OCI-LY1 (cell line): ENCODE measurements around the gene PLEKHG3.

Source experiments
- H2AFZ ChIP-seq: fragments of 200-600 bp; sonication (generic), shearing (Covaris generic); 2 replicates; pipeline ENCODE4 v1.6.0; 2014; ENCODE audit warnings: antibody characterized with exemption, mild to moderate bottlenecking, low read length
- H3F3A ChIP-seq: fragments of 200-600 bp; sonication (generic), shearing (Covaris generic); 2 replicates; pipeline ENCODE4 v1.6.0; 2014; ENCODE audit warnings: mild to moderate bottlenecking, antibody characterized with exemption, low read length, moderate library complexity; ENCODE audit not compliant: insufficient read depth
- H3K27ac ChIP-seq: fragments of 200-600 bp; sonication (generic); 2 replicates; pipeline ENCODE4 v1.5.1; 2014; ENCODE audit warnings: low read length, mixed run types, mild to moderate bottlenecking, low read depth; ENCODE audit not compliant: poor library complexity, severe bottlenecking
- H3K27me3 ChIP-seq: fragments of 200-600 bp; sonication (generic); 2 replicates; pipeline ENCODE4 v1.6.0; 2014; ENCODE audit warnings: antibody characterized with exemption, mild to moderate bottlenecking, low read length, moderate library complexity; ENCODE audit not compliant: insufficient read depth
- H3K36me3 ChIP-seq: fragments of 200-600 bp; sonication (generic); 2 replicates; pipeline ENCODE4 v1.6.1; 2014; ENCODE audit warnings: mild to moderate bottlenecking, antibody characterized with exemption, low read length, moderate library complexity, mixed read lengths; ENCODE audit not compliant: insufficient read depth
- H3K4me1 ChIP-seq: fragments of 200-600 bp; sonication (generic); 2 replicates; pipeline ENCODE4 v1.5.1; 2014; ENCODE audit warnings: mild to moderate bottlenecking, low read length, moderate library complexity; ENCODE audit not compliant: insufficient read depth, severe bottlenecking
- H3K4me2 ChIP-seq: fragments of 200-600 bp; sonication (generic), shearing (Covaris generic); 2 replicates; pipeline ENCODE4 v1.6.1; 2014; ENCODE audit warnings: low read length
- H3K4me3 ChIP-seq: fragments of 200-600 bp; sonication (generic); 2 replicates; pipeline ENCODE4 v1.5.1; 2014; ENCODE audit warnings: low read length, low read depth, mild to moderate bottlenecking, mixed read lengths; ENCODE audit not compliant: poor library complexity, severe bottlenecking
- H3K79me2 ChIP-seq: fragments of 200-600 bp; shearing (Covaris generic); 2 replicates; pipeline ENCODE4 v1.6.1; 2016; ENCODE audit warnings: mixed run types, low read length, mixed read lengths; ENCODE audit not compliant: insufficient read depth
- H3K9ac ChIP-seq: fragments of 200-600 bp; sonication (generic), shearing (Covaris generic); 2 replicates; pipeline ENCODE4 v1.6.1; 2014; ENCODE audit warnings: mild to moderate bottlenecking, low read length, mixed read lengths
- H3K9me2 ChIP-seq: fragments of 200-600 bp; sonication (generic), shearing (Covaris generic); 2 replicates; pipeline ENCODE4 v1.6.1; 2014; ENCODE audit warnings: low read depth, mild to moderate bottlenecking, low read length, mixed read lengths
- H3K9me3 ChIP-seq: fragments of 200-600 bp; shearing (Covaris generic); 2 replicates; pipeline ENCODE4 v1.6.1; 2014; ENCODE audit warnings: low read length, mixed read lengths
- H4K20me1 ChIP-seq: fragments of 200-600 bp; sonication (generic), shearing (Covaris generic); 2 replicates; pipeline ENCODE4 v1.6.0; 2016; ENCODE audit warnings: mild to moderate bottlenecking, low read length; ENCODE audit not compliant: insufficient read depth
- CTCF ChIP-seq: fragments of 200-600 bp; sonication (generic), shearing (Covaris generic); IDR thresholded peaks from 2 replicates; pipeline ENCODE4 v1.5.1; 2017; ENCODE audit warnings: mild to moderate bottlenecking, antibody characterized with exemption, low read length, moderate library complexity, mixed read lengths
- EZH2 ChIP-seq: fragments of 200-600 bp; sonication (generic), shearing (Covaris generic); IDR thresholded peaks from 2 replicates; pipeline ENCODE4 v1.8.0; 2017; ENCODE audit warnings: borderline replicate concordance, mixed run types, mild to moderate bottlenecking, antibody characterized with exemption, low read length, moderate library complexity, mixed read lengths

PLEKHG3 gene

GRCh38 chr14:64748995-64749714 is 44.9 kb downstream of the PLEKHG3 start:
- Histone ChIP-seq H3K27ac (no peak overlapping the region), H3K4me2 (no peak overlapping the region), H3K79me2 (no peaks in the 10 kb centered on the region), H3K36me3 (no peaks in the 10 kb centered on the region), H3K27me3 (peaks cover 3% of the 10 kb centered on the region; the same call in 1 of the 2 replicates), H3K9ac (no peak overlapping the region), H3F3A (no peaks in the 10 kb centered on the region), H3K9me2 (no peaks in the 10 kb centered on the region), H3K9me3 (no peaks in the 10 kb centered on the region), H3K4me3 (no peak overlapping the region), H4K20me1 (no peaks in the 10 kb centered on the region), H3K4me1 (no peaks in the 10 kb centered on the region), H2AFZ (no peak overlapping the region)
- TF ChIP-seq CTCF (no peak), EZH2 (no peak)

- Histone ChIP-seq H3K36me3 (no peaks in the 10 kb centered on the region), H3K9ac (no peak overlapping the region), H3K27me3 (no peaks in the 10 kb centered on the region), H3K4me1 (no peaks in the 10 kb centered on the region), H3K4me2 (no peak overlapping the region), H3K9me3 (no peaks in the 10 kb centered on the region), H4K20me1 (no peaks in the 10 kb centered on the region), H3K4me3 (no peak overlapping the region), H3K79me2 (no peaks in the 10 kb centered on the region), H2AFZ (no peak overlapping the region), H3K27ac (no peak overlapping the region), H3F3A (no peaks in the 10 kb centered on the region), H3K9me2 (no peaks in the 10 kb centered on the region)
- no peak for TF ChIP-seq CTCF
- no peak for TF ChIP-seq EZH2
Observed at GRCh38 chr14:64752909-64753308, 48.7 kb downstream of the PLEKHG3 start.

GRCh38 chr14:64753374-64753773 is 49.1 kb downstream of the PLEKHG3 start:
- Histone ChIP-seq H4K20me1 (no peaks in the 10 kb centered on the region), H3K4me2 (no peak overlapping the region), H3K4me1 (no peaks in the 10 kb centered on the region), H3K79me2 (no peaks in the 10 kb centered on the region), H3K9me2 (no peaks in the 10 kb centered on the region), H3F3A (no peaks in the 10 kb centered on the region), H3K36me3 (no peaks in the 10 kb centered on the region), H2AFZ (no peak overlapping the region), H3K27me3 (no peaks in the 10 kb centered on the region), H3K9me3 (no peaks in the 10 kb centered on the region), H3K4me3 (no peak overlapping the region), H3K9ac (no peak overlapping the region), H3K27ac (no peak overlapping the region)
- TF ChIP-seq CTCF (no peak), EZH2 (no peak)
